Endodermal cell (in vitro differentiated cells): Measurements from ENCODE around the gene MAPK7. TPM values are rescaled to one million over a fixed set of nuclear protein-coding genes. Genes with fewer than 3 reads are reported as not detected.
A peak's percentile ranks its signal among the peaks of the same experiment; 100 is the strongest.

ENCODE experiments used
- DNase-seq: peaks from one replicate; pipeline ENCODE4 v3.0.0-alpha.2; 2017
- H3K27ac ChIP-seq: 2 replicates; pipeline ENCODE4 v1.5.1; 2013; ENCODE audit warnings: mild to moderate bottlenecking, low read depth, low read length, moderate library complexity
- H3K27me3 ChIP-seq: 2 replicates; pipeline ENCODE4 v1.6.1; 2013; ENCODE audit warnings: mild to moderate bottlenecking, low read length, moderate library complexity; ENCODE audit not compliant: insufficient read depth, control insufficient read depth, poor library complexity, severe bottlenecking
- H3K36me3 ChIP-seq: 2 replicates; pipeline ENCODE4 v1.7.0; 2013; ENCODE audit warnings: mild to moderate bottlenecking, low read length, moderate library complexity; ENCODE audit not compliant: control insufficient read depth, insufficient read depth
- H3K4me1 ChIP-seq: one replicate; pipeline ENCODE4 v1.7.0; 2013; ENCODE audit warnings: low read length; ENCODE audit not compliant: control insufficient read depth, insufficient read depth
- H3K4me3 ChIP-seq: 2 replicates; pipeline ENCODE4 v1.5.1; 2013; ENCODE audit warnings: mild to moderate bottlenecking, low read length, moderate library complexity
- H3K9ac ChIP-seq: 2 replicates; pipeline ENCODE4 v1.6.1; 2013; ENCODE audit warnings: mild to moderate bottlenecking, low read length, moderate library complexity; ENCODE audit not compliant: poor library complexity, severe bottlenecking; ENCODE audit errors: extremely low read depth
- H3K9me3 ChIP-seq: 2 replicates; pipeline ENCODE4 v1.6.1; 2013; ENCODE audit warnings: mild to moderate bottlenecking, low read length, moderate library complexity; ENCODE audit not compliant: control insufficient read depth
- H3K27ac Mint-ChIP-seq: 2 replicates; pipeline ENCODE4 v1.8.0; 2020; ENCODE audit warnings: mixed read lengths
- H3K27me3 Mint-ChIP-seq: 2 replicates; pipeline ENCODE4 v1.8.0; 2021; ENCODE audit warnings: mild to moderate bottlenecking, mixed read lengths; ENCODE audit not compliant: insufficient read depth
- H3K36me3 Mint-ChIP-seq: 2 replicates; pipeline ENCODE4 v1.8.0; 2020; ENCODE audit warnings: low read depth, mixed read lengths
- H3K4me1 Mint-ChIP-seq: 2 replicates; pipeline ENCODE4 v1.8.0; 2020; ENCODE audit warnings: mixed read lengths
- H3K4me3 Mint-ChIP-seq: 2 replicates; pipeline ENCODE4 v1.8.0; 2020; ENCODE audit warnings: mild to moderate bottlenecking, moderate library complexity, mixed read lengths
- H3K9me3 Mint-ChIP-seq: 2 replicates; pipeline ENCODE4 v1.8.0; 2020; ENCODE audit warnings: mild to moderate bottlenecking, mixed read lengths
- WGBS, 2 experiments: methylation state at CpG; one replicate each; pipeline versions ENCODE4 v1.1.5 to v1.1.7; 2013; ENCODE audit warnings: missing lambda C conversion rate in 2 of 2, mixed read lengths in 1 of 2; ENCODE audit not compliant: insufficient coverage in 1 of 2, insufficient read length in 1 of 2; 5-methylcytosine and 5-hydroxymethylcytosine counted together
- total RNA-seq, 2 donors: library from RNA; stranded (reverse); fragmentation: NEBNext Ultra II Directional in 1 of 2; extraction: Animal tissue kit (Norgen Biotek cat#: 25700) in 1 of 2; gene quantifications; 2 replicates in 1 of 2; 3 replicates in 1 of 2; pipeline ENCODE4 v1.2.1, GENCODE V29; 2021
- TF ChIP-seq, protein P1 (sequence below): fragments of 200-600 bp; sonication (generic); conservative IDR thresholded peaks from 2 replicates; pipeline ENCODE4 v1.5.0; 2021; ENCODE audit warnings: antibody characterized with exemption, mild to moderate bottlenecking

MAPK7 gene
- total RNA-seq, 2 donors from 2014 or later = 33.3 to 53.4 TPM

GRCh38 chr17:19330271-19330670 is 48.0 kb upstream of the MAPK7 start:
- Mint-ChIP-seq H3K4me3 (no peak overlapping the region), H3K27ac (peak overlapping the region; percentile 74), H3K36me3 (peaks cover 37% of the 10 kb centered on the region), H3K4me1 (peaks cover 4% of the 10 kb centered on the region), H3K9me3 (peaks cover 11% of the 10 kb centered on the region), H3K27me3 (no peaks in the 10 kb centered on the region)
- H3K4me3 ChIP-seq = no peak overlapping the region
- no peaks in the 10 kb centered on the region for H3K27me3 ChIP-seq
- H3K4me1 ChIP-seq = no peaks in the 10 kb centered on the region
- H3K9ac ChIP-seq = no peak overlapping the region
- WGBS, 2 experiments = 79 to 89% methylated on average over 3 of the region's 3 CpGs
- TF ChIP-seq, protein P1, sequence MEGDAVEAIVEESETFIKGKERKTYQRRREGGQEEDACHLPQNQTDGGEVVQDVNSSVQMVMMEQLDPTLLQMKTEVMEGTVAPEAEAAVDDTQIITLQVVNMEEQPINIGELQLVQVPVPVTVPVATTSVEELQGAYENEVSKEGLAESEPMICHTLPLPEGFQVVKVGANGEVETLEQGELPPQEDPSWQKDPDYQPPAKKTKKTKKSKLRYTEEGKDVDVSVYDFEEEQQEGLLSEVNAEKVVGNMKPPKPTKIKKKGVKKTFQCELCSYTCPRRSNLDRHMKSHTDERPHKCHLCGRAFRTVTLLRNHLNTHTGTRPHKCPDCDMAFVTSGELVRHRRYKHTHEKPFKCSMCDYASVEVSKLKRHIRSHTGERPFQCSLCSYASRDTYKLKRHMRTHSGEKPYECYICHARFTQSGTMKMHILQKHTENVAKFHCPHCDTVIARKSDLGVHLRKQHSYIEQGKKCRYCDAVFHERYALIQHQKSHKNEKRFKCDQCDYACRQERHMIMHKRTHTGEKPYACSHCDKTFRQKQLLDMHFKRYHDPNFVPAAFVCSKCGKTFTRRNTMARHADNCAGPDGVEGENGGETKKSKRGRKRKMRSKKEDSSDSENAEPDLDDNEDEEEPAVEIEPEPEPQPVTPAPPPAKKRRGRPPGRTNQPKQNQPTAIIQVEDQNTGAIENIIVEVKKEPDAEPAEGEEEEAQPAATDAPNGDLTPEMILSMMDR = no peak
- H3K27ac ChIP-seq = peak overlapping the region; percentile 79
- H3K36me3 ChIP-seq = peaks cover 41% of the 10 kb centered on the region
- H3K9me3 ChIP-seq = peaks cover 8% of the 10 kb centered on the region
- no peak for DNase-seq

DNA sequence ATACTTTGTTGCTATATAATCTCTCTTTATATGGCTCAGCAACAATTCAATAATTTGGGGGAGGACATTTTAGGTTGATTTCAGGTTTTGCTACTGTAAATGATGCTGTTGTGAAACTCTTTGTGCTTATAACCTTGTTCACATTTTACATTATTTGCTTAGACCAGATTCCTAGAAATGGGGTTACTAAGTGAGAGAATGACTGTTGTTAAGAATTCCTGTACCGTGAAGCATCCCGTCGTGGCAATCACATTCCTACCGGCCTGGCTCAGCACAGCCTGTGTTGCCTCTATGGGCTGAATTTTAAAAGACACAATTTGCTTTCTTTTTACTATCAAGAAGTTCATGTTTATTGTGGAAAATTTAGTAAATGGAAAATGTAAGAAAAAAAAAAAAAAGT is 47.2 kb upstream of the MAPK7 start:
- Histone ChIP-seq H3K27me3 (no peaks in the 10 kb centered on the region), H3K4me1 (no peaks in the 10 kb centered on the region), H3K27ac (peak overlapping the region; percentile 79), H3K36me3 (peaks cover 35% of the 10 kb centered on the region), H3K9ac (no peak overlapping the region), H3K9me3 (peaks cover under 1% of the 10 kb centered on the region), H3K4me3 (no peak overlapping the region)
- Mint-ChIP-seq H3K27me3 (no peaks in the 10 kb centered on the region), H3K4me1 (peaks cover 4% of the 10 kb centered on the region), H3K36me3 (peaks cover 32% of the 10 kb centered on the region), H3K27ac (no peak overlapping the region), H3K9me3 (peaks cover 4% of the 10 kb centered on the region), H3K4me3 (no peak overlapping the region)
- TF ChIP-seq, protein P1 = no peak
- DNase-seq = no peak
- WGBS, 2 experiments = 63 to 94% methylated on average over 4 of the region's 4 CpGs

DNA sequence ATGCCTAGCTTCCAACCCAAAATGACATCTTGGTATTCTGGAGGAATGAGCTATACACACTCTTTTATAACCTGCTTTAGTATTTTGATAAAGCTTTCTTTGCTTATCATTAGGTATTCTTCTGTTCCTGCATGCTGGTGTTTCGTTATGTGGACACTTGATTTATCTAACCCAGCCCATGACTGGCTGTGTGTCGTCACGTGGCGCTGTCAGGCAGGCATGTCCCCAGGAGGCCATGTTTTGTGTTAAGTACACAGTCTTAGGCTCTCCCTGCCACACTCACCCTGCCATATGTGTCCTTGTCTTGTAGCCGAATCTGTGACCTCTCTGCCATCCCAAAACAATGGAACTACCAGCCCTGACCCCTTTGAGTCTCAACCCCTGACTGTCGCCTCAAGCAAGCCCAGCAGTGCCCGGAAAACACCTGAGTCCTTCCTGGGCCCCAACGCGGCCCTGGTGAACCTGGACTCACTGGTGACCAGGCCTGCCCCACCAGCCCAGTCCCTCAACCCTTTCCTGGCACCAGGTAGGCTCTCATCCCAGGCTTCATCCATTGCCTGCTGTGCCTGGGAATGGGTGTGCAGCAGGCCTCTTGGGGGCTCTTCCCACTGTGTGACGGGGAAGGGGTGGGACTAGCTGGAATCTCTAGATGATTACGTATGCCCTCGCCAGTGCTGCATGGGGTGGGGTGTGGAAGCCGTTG is 46.6 kb upstream of the MAPK7 start:
- Histone ChIP-seq H3K9ac (no peak overlapping the region), H3K9me3 (no peaks in the 10 kb centered on the region), H3K4me3 (no peak overlapping the region), H3K27me3 (no peaks in the 10 kb centered on the region), H3K4me1 (no peaks in the 10 kb centered on the region), H3K36me3 (peaks cover 34% of the 10 kb centered on the region), H3K27ac (peak overlapping the region; percentile 67)
- DNase-seq = no peak
- WGBS, 2 experiments = 91 to 94% methylated on average over 5 to 13 of the region's 13 CpGs
- H3K27me3 Mint-ChIP-seq = no peaks in the 10 kb centered on the region
- no peak overlapping the region for H3K27ac Mint-ChIP-seq
- TF ChIP-seq, protein P1 = no peak
- H3K36me3 Mint-ChIP-seq = peaks cover 29% of the 10 kb centered on the region
- H3K9me3 Mint-ChIP-seq = peaks cover 1% of the 10 kb centered on the region
- H3K4me3 Mint-ChIP-seq = no peak overlapping the region
- peaks cover 4% of the 10 kb centered on the region for H3K4me1 Mint-ChIP-seq
